ENCODE data around the gene PSMD11.

DNA sequence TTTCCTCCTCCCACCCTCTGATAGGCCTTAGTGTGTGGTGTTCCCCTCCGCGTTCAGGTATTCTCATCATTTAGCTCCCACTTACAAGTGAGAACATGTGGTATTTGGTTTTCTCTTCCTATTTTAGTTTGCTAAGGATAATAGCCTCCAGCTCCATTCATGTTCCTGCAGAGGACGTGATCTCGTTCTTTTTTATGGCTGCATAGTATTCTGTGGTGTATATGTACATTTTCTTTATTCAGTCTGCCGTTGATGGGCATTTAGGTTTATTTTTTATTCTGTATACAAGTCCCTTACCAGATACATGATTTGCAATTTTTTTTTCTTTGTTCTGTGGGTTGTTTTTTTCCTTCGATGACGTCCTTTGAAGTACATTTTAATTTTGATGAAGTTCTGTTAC is 23.6 kb downstream of the PSMD11 start:
- no peak for TF ChIP-seq POLR2A (IDR thresholded peaks at IDR 0.05)
- TF ChIP-seq, protein P1, sequence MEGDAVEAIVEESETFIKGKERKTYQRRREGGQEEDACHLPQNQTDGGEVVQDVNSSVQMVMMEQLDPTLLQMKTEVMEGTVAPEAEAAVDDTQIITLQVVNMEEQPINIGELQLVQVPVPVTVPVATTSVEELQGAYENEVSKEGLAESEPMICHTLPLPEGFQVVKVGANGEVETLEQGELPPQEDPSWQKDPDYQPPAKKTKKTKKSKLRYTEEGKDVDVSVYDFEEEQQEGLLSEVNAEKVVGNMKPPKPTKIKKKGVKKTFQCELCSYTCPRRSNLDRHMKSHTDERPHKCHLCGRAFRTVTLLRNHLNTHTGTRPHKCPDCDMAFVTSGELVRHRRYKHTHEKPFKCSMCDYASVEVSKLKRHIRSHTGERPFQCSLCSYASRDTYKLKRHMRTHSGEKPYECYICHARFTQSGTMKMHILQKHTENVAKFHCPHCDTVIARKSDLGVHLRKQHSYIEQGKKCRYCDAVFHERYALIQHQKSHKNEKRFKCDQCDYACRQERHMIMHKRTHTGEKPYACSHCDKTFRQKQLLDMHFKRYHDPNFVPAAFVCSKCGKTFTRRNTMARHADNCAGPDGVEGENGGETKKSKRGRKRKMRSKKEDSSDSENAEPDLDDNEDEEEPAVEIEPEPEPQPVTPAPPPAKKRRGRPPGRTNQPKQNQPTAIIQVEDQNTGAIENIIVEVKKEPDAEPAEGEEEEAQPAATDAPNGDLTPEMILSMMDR (IDR thresholded peaks at IDR 0.05) = no peak

Data from uterus (tissue), 2 donors.